IPS-20b (cell line): ENCODE results near the gene PAM.

Experiments
- H3K27ac ChIP-seq: one replicate; pipeline ENCODE4 v1.5.1; 2013; ENCODE audit warnings: low read length
- H3K27me3 ChIP-seq: 2 replicates; pipeline ENCODE4 v1.6.1; 2013; ENCODE audit warnings: mild to moderate bottlenecking, low read length, inconsistent platforms; ENCODE audit not compliant: insufficient read depth
- H3K36me3 ChIP-seq: 2 replicates; pipeline ENCODE4 v1.6.1; 2013; ENCODE audit warnings: low read depth, mild to moderate bottlenecking, inconsistent platforms, low read length, moderate library complexity; ENCODE audit not compliant: insufficient read depth
- H3K4me1 ChIP-seq: 2 replicates; pipeline ENCODE4 v1.6.1; 2013; ENCODE audit warnings: mild to moderate bottlenecking, control low read depth, inconsistent platforms, low read length, moderate library complexity; ENCODE audit not compliant: insufficient read depth
- H3K4me3 ChIP-seq: 2 replicates; pipeline ENCODE4 v1.5.1; 2013; ENCODE audit warnings: mild to moderate bottlenecking, low read length, inconsistent platforms
- H3K9ac ChIP-seq: 2 replicates; pipeline ENCODE4 v1.6.1; 2013; ENCODE audit warnings: low read depth, mild to moderate bottlenecking, inconsistent platforms, low read length, moderate library complexity
- H3K9me3 ChIP-seq: 2 replicates; pipeline ENCODE4 v1.6.1; 2013; ENCODE audit warnings: mild to moderate bottlenecking, low read depth, low read length, inconsistent platforms; ENCODE audit not compliant: insufficient read depth

Gene PAM

GRCh38 chr5:102961671-102962070 lies 206.6 kb downstream of the PAM start:
- no peaks in the 10 kb centered on the region for H3K27me3 ChIP-seq
- H3K9me3 ChIP-seq: no peaks in the 10 kb centered on the region
- H3K4me1 ChIP-seq: no peaks in the 10 kb centered on the region
- H3K27ac ChIP-seq: no peak overlapping the region
- H3K4me3 ChIP-seq: no peak overlapping the region
- H3K36me3 ChIP-seq: no peaks in the 10 kb centered on the region
- H3K9ac ChIP-seq: no peak overlapping the region

DNA sequence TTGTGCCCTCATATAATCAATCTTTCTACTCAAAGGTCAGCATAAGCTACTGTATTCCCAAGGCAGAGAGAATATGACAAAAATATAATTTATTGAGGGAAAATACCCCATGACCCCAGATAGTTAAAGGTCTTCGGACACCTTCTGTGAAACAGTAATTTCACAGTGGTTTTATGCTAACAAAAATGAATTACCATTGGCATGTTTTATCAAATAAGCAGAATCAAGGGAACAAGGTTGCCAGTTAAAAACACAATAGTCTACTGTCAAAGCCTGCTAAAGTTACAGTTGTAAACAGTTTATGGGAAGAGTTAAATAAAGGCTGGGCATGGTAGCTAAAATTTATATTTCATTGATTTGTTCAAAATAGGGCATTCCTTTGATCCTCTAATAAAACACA lies 210.5 kb downstream of the PAM start:
- H3K4me3 ChIP-seq: no peak overlapping the region
- H3K4me1 ChIP-seq: no peaks in the 10 kb centered on the region
- no peaks in the 10 kb centered on the region for H3K9me3 ChIP-seq
- no peak overlapping the region for H3K9ac ChIP-seq
- no peaks in the 10 kb centered on the region for H3K27me3 ChIP-seq
- no peaks in the 10 kb centered on the region for H3K36me3 ChIP-seq
- no peak overlapping the region for H3K27ac ChIP-seq

GRCh38 chr5:102969641-102970040 lies 214.5 kb downstream of the PAM start:
- no peaks in the 10 kb centered on the region for H3K36me3 ChIP-seq
- no peaks in the 10 kb centered on the region for H3K9me3 ChIP-seq
- H3K9ac ChIP-seq: no peak overlapping the region
- H3K27me3 ChIP-seq: no peaks in the 10 kb centered on the region
- no peak overlapping the region for H3K4me3 ChIP-seq
- no peak overlapping the region for H3K27ac ChIP-seq
- H3K4me1 ChIP-seq: no peaks in the 10 kb centered on the region

- Histone ChIP-seq H3K9me3 (no peaks in the 10 kb centered on the region), H3K27ac (no peak overlapping the region), H3K27me3 (no peaks in the 10 kb centered on the region), H3K4me1 (no peaks in the 10 kb centered on the region), H3K36me3 (no peaks in the 10 kb centered on the region), H3K9ac (no peak overlapping the region), H3K4me3 (no peak overlapping the region)
Observed at GRCh38 chr5:102971676-102972293, 216.7 kb downstream of the PAM start.

- no peaks in the 10 kb centered on the region for H3K4me1 ChIP-seq
- no peaks in the 10 kb centered on the region for H3K36me3 ChIP-seq
- no peak overlapping the region for H3K4me3 ChIP-seq
Observed at GRCh38 chr5:102974177-102974576, 219.1 kb downstream of the PAM start.

GRCh38 chr5:102975045-102975444 lies 219.9 kb downstream of the PAM start:
- no peak overlapping the region for H3K27ac ChIP-seq
- no peaks in the 10 kb centered on the region for H3K9me3 ChIP-seq
- H3K36me3 ChIP-seq: no peaks in the 10 kb centered on the region
- H3K4me3 ChIP-seq: no peak overlapping the region
- H3K9ac ChIP-seq: no peak overlapping the region
- H3K27me3 ChIP-seq: no peaks in the 10 kb centered on the region
- H3K4me1 ChIP-seq: no peaks in the 10 kb centered on the region

More at GRCh38 chr5:102974177-102974576, 219.1 kb downstream of the PAM start:
- H3K27ac ChIP-seq: no peak overlapping the region
- no peaks in the 10 kb centered on the region for H3K27me3 ChIP-seq
- no peaks in the 10 kb centered on the region for H3K9me3 ChIP-seq
- no peak overlapping the region for H3K9ac ChIP-seq

GRCh38 chr5:102975457-102976182 lies 220.5 kb downstream of the PAM start:
- no peaks in the 10 kb centered on the region for H3K4me1 ChIP-seq
- no peaks in the 10 kb centered on the region for H3K36me3 ChIP-seq
- no peaks in the 10 kb centered on the region for H3K27me3 ChIP-seq
- H3K9me3 ChIP-seq: no peaks in the 10 kb centered on the region
- no peak overlapping the region for H3K4me3 ChIP-seq
- no peak overlapping the region for H3K9ac ChIP-seq
- no peak overlapping the region for H3K27ac ChIP-seq

GRCh38 chr5:102981957-102982635 lies 227.0 kb downstream of the PAM start:
- Histone ChIP-seq H3K27ac (no peak overlapping the region), H3K4me3 (no peak overlapping the region), H3K4me1 (no peaks in the 10 kb centered on the region)

DNA sequence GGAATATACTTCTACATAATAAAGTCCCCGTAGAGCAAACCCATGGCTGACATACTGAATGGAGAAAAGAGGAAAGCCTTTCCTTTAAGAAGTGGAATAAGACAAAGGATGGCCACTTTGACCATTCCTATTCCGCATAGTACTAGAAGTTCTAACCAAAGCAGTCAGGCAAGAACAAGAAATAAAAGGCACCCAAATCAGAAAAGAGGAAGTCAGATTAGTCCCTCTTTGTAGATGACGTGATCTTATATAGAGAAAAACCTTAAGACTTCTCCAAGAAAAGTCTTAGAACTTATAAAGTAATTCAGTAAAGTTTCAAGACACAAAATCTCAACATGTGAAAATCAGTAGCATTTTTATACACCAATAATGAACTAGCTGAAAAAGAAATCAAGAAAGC lies 231.0 kb downstream of the PAM start:
- H3K27ac ChIP-seq: no peak overlapping the region
- H3K9me3 ChIP-seq: no peaks in the 10 kb centered on the region
- no peaks in the 10 kb centered on the region for H3K36me3 ChIP-seq
- H3K4me1 ChIP-seq: no peaks in the 10 kb centered on the region
- no peak overlapping the region for H3K9ac ChIP-seq
- no peak overlapping the region for H3K4me3 ChIP-seq
- H3K27me3 ChIP-seq: no peaks in the 10 kb centered on the region

More at GRCh38 chr5:102981957-102982635, 227.0 kb downstream of the PAM start:
- H3K9ac ChIP-seq: no peak overlapping the region
- H3K9me3 ChIP-seq: no peaks in the 10 kb centered on the region
- no peaks in the 10 kb centered on the region for H3K36me3 ChIP-seq
- no peaks in the 10 kb centered on the region for H3K27me3 ChIP-seq

GRCh38 chr5:102988459-102988858 lies 233.4 kb downstream of the PAM start:
- no peaks in the 10 kb centered on the region for H3K36me3 ChIP-seq
- no peak overlapping the region for H3K27ac ChIP-seq

GRCh38 chr5:102991802-102992201 lies 236.7 kb downstream of the PAM start:
- H3K9ac ChIP-seq: no peak overlapping the region
- H3K9me3 ChIP-seq: no peaks in the 10 kb centered on the region
- no peak overlapping the region for H3K27ac ChIP-seq
- H3K4me3 ChIP-seq: no peak overlapping the region
- no peaks in the 10 kb centered on the region for H3K27me3 ChIP-seq
- H3K4me1 ChIP-seq: no peaks in the 10 kb centered on the region
- H3K36me3 ChIP-seq: no peaks in the 10 kb centered on the region

More at GRCh38 chr5:102988459-102988858, 233.4 kb downstream of the PAM start:
- no peaks in the 10 kb centered on the region for H3K27me3 ChIP-seq
- no peaks in the 10 kb centered on the region for H3K9me3 ChIP-seq
- no peaks in the 10 kb centered on the region for H3K4me1 ChIP-seq
- H3K9ac ChIP-seq: no peak overlapping the region
- H3K4me3 ChIP-seq: no peak overlapping the region
